HepG2 (cell line): Measurements from ENCODE around the gene MT1G. TPM values are rescaled to one million over a fixed set of nuclear protein-coding genes. Genes with fewer than 3 reads are reported as not detected.

Experiments
- ATF6 ChIP-seq: sonication (generic); formaldehyde crosslinking; conservative IDR thresholded peaks from 2 replicates; pipeline ENCODE4 v1.4.0; 2020; ENCODE audit warnings: missing genetic modification reagents
- CBX1 ChIP-seq: IDR thresholded peaks from one replicate; pipeline ENCODE4 v1.6.1; 2016; ENCODE audit warnings: antibody characterized with exemption, low read depth
- CC2D1A ChIP-seq: sonication (generic); formaldehyde crosslinking; IDR thresholded peaks from 2 replicates; pipeline ENCODE4 v1.8.1; 2023; ENCODE audit warnings: mild to moderate bottlenecking, missing genetic modification reagents
- HOXD1 ChIP-seq: sonication (generic); formaldehyde crosslinking; IDR thresholded peaks from 2 replicates; pipeline ENCODE4 v1.5.0; 2020; ENCODE audit warnings: missing genetic modification reagents
- KDM2A ChIP-seq: sonication (generic); formaldehyde crosslinking; IDR thresholded peaks from 2 replicates; pipeline ENCODE4 v1.4.0; 2020; ENCODE audit warnings: low read depth, missing genetic modification reagents, borderline replicate concordance
- MTA3 ChIP-seq: sonication (generic); formaldehyde crosslinking; IDR thresholded peaks from 2 replicates; pipeline ENCODE4 v1.4.0; 2020; ENCODE audit warnings: missing genetic modification reagents
- NR2F2 ChIP-seq: IDR thresholded peaks from 2 replicates; pipeline ENCODE4 v1.6.1; 2012; ENCODE audit warnings: low read depth, inconsistent platforms, borderline replicate concordance
- TFDP1 ChIP-seq: IDR thresholded peaks from 2 replicates; pipeline ENCODE4 v1.6.1; 2016; ENCODE audit warnings: missing compliant biosample characterization, missing genetic modification reagents, borderline replicate concordance
- THAP7 ChIP-seq: sonication (generic); formaldehyde crosslinking; IDR thresholded peaks from 2 replicates; pipeline ENCODE4 v1.8.1; 2023; ENCODE audit warnings: mild to moderate bottlenecking, missing genetic modification reagents
- XRCC5 ChIP-seq: fragments of 200-400 bp; formaldehyde crosslinking; optimal IDR thresholded peaks from 2 replicates; pipeline ENCODE3; 2017; ENCODE audit warnings: mild to moderate bottlenecking, low read length
- ZHX1 ChIP-seq: sonication (generic); formaldehyde crosslinking; IDR thresholded peaks from 2 replicates; pipeline ENCODE4 v1.8.1; 2022; ENCODE audit warnings: low read depth, mild to moderate bottlenecking, missing genetic modification reagents
- ZNF446 ChIP-seq: sonication (generic); formaldehyde crosslinking; IDR thresholded peaks from 2 replicates; pipeline ENCODE4 v1.5.0; 2020; ENCODE audit warnings: mild to moderate bottlenecking, missing genetic modification reagents
- ZNF550 ChIP-seq: sonication (generic); formaldehyde crosslinking; IDR thresholded peaks from 2 replicates; pipeline ENCODE4 v1.4.0; 2020; ENCODE audit warnings: mild to moderate bottlenecking, missing genetic modification reagents, borderline replicate concordance
- polyA plus RNA-seq, 8 experiments: library from polyadenylated mRNA; depleted of rRNA in 3 of 8; stranded (reverse) in 7 of 8; unstranded in 1 of 8; fragments of >200 nt; fragmentation: Illumina TruSeq in 4 of 8; extraction: Trizol in 4 of 8; gene quantifications; 2 replicates each; pipeline versions ENCODE4 v1.2.1 to v1.2.3, GENCODE V29; 2011 to 2016; ENCODE audit warnings: low read depth in 4 of 8, missing spikeins in 1 of 8, mixed read lengths in 1 of 8; ENCODE audit not compliant: insufficient read depth in 1 of 8
- total RNA-seq, 5 experiments: library from RNA; depleted of rRNA; stranded (reverse); fragments of >200 nt; fragmentation: Illumina TruSeq; extraction: Trizol; gene quantifications; 2 replicates each; pipeline ENCODE4 v1.2.3, GENCODE V29; 2016; ENCODE audit warnings: low read depth in 1 of 5
- TF ChIP-seq, protein P1 (sequence below): sonication (generic); formaldehyde crosslinking; conservative IDR thresholded peaks from 2 replicates; pipeline ENCODE4 v1.5.0; 2020; ENCODE audit warnings: missing genetic modification reagents
- TF ChIP-seq, protein P2 (sequence below): sonication (generic); formaldehyde crosslinking; IDR thresholded peaks from 2 replicates; pipeline ENCODE4 v1.4.0; 2020; ENCODE audit warnings: mild to moderate bottlenecking, missing genetic modification reagents

Gene MT1G
- total and polyA plus RNA-seq, 2 of the 13 experiments (the other 11 are each of a cell fraction or from before 2014, with no cell fraction given) = 3.6 to 377 TPM

GRCh38 chr16:56647641-56648431, 20.0 kb downstream of the MT1G start (continued):
- TF ChIP-seq MTA3 (CRISPR knock-in tag) = no peak
- TF ChIP-seq ZHX1 = no peak
- TF ChIP-seq NR2F2 = no peak
- no peak for TF ChIP-seq HOXD1 (CRISPR knock-in tag)
- TF ChIP-seq THAP7 (CRISPR knock-in tag) = no peak
- TF ChIP-seq CC2D1A (CRISPR knock-in tag) = 0 out of 2 replicates have a peak, but pooled peaks have one; percentile 57
- peak; percentile 74; the same call in 1 of the 2 replicates for TF ChIP-seq TFDP1 (CRISPR knock-in tag)
- TF ChIP-seq, protein P1, sequence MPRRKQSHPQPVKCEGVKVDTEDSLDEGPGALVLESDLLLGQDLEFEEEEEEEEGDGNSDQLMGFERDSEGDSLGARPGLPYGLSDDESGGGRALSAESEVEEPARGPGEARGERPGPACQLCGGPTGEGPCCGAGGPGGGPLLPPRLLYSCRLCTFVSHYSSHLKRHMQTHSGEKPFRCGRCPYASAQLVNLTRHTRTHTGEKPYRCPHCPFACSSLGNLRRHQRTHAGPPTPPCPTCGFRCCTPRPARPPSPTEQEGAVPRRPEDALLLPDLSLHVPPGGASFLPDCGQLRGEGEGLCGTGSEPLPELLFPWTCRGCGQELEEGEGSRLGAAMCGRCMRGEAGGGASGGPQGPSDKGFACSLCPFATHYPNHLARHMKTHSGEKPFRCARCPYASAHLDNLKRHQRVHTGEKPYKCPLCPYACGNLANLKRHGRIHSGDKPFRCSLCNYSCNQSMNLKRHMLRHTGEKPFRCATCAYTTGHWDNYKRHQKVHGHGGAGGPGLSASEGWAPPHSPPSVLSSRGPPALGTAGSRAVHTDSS (CRISPR knock-in tag) = no peak
- TF ChIP-seq ZNF550 (CRISPR knock-in tag) = no peak
- no peak for TF ChIP-seq CBX1
- TF ChIP-seq ATF6 (CRISPR knock-in tag) = no peak
- peak; percentile 48; the same call in 1 of the 2 replicates for TF ChIP-seq KDM2A
- TF ChIP-seq XRCC5 = peak; percentile 24
- no peak for TF ChIP-seq ZNF446 (CRISPR knock-in tag)
- TF ChIP-seq, protein P2, sequence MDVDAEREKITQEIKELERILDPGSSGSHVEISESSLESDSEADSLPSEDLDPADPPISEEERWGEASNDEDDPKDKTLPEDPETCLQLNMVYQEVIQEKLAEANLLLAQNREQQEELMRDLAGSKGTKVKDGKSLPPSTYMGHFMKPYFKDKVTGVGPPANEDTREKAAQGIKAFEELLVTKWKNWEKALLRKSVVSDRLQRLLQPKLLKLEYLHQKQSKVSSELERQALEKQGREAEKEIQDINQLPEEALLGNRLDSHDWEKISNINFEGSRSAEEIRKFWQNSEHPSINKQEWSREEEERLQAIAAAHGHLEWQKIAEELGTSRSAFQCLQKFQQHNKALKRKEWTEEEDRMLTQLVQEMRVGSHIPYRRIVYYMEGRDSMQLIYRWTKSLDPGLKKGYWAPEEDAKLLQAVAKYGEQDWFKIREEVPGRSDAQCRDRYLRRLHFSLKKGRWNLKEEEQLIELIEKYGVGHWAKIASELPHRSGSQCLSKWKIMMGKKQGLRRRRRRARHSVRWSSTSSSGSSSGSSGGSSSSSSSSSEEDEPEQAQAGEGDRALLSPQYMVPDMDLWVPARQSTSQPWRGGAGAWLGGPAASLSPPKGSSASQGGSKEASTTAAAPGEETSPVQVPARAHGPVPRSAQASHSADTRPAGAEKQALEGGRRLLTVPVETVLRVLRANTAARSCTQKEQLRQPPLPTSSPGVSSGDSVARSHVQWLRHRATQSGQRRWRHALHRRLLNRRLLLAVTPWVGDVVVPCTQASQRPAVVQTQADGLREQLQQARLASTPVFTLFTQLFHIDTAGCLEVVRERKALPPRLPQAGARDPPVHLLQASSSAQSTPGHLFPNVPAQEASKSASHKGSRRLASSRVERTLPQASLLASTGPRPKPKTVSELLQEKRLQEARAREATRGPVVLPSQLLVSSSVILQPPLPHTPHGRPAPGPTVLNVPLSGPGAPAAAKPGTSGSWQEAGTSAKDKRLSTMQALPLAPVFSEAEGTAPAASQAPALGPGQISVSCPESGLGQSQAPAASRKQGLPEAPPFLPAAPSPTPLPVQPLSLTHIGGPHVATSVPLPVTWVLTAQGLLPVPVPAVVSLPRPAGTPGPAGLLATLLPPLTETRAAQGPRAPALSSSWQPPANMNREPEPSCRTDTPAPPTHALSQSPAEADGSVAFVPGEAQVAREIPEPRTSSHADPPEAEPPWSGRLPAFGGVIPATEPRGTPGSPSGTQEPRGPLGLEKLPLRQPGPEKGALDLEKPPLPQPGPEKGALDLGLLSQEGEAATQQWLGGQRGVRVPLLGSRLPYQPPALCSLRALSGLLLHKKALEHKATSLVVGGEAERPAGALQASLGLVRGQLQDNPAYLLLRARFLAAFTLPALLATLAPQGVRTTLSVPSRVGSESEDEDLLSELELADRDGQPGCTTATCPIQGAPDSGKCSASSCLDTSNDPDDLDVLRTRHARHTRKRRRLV (CRISPR knock-in tag) = no peak
